Right lobe of liver (tissue), 4 donors: ENCODE results near the gene EFNA5.

Experiments
- POLR2A ChIP-seq: fragments of 450-650 bp; IDR thresholded peaks from one replicate; pipeline ENCODE4 v1.6.1; 2017; ENCODE audit warnings: antibody characterized with exemption, mild to moderate bottlenecking
- TF ChIP-seq, protein P1 (sequence below), 4 donors: fragments of 200-600 bp in 3 of 4; fragments of 450-650 bp in 1 of 4; IDR thresholded peaks; one replicate each; pipeline versions ENCODE4 v1.5.1 to v1.8.0; 2016 to 2022; ENCODE audit warnings: antibody characterized with exemption in 4 of 4, mild to moderate bottlenecking in 2 of 4
- donor health status: DM: no; HTN: no; CAD: no.
- donor health status: DM: no; HTN: no; CAD: no.
- donor health status: DM: no; HTN: yes; CAD: no.

DNA sequence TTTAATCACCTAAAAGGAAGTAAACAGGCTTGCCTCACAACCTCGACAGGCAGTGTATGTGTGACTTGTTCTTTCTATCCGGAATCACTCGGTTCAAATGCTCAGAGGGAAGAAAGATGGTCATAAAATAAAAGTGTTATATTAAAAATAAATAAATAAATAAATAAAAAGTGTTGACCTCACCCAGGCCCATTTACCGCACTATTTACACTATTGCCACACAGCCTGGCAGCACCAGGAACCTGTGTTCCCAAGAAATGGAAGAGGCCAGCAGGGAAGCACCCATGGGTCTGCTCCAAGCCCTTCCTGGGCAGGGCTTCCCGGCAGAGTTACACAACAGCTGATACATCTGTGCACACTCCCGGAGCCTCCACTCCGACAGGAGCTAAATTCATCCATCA lies 127.9 kb downstream of the EFNA5 start:
- TF ChIP-seq, protein P1, sequence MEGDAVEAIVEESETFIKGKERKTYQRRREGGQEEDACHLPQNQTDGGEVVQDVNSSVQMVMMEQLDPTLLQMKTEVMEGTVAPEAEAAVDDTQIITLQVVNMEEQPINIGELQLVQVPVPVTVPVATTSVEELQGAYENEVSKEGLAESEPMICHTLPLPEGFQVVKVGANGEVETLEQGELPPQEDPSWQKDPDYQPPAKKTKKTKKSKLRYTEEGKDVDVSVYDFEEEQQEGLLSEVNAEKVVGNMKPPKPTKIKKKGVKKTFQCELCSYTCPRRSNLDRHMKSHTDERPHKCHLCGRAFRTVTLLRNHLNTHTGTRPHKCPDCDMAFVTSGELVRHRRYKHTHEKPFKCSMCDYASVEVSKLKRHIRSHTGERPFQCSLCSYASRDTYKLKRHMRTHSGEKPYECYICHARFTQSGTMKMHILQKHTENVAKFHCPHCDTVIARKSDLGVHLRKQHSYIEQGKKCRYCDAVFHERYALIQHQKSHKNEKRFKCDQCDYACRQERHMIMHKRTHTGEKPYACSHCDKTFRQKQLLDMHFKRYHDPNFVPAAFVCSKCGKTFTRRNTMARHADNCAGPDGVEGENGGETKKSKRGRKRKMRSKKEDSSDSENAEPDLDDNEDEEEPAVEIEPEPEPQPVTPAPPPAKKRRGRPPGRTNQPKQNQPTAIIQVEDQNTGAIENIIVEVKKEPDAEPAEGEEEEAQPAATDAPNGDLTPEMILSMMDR (IDR thresholded peaks at IDR 0.05): no peak
- TF ChIP-seq POLR2A: no peak
